G401.6 (cell line): Measurements from ENCODE around the gene RCAN2.

ENCODE experiments used
- FAIRE-seq: peaks from 2 replicates; lab custom pipeline; 2012; peaks lifted over from hg19 to GRCh38; lab: Jason Lieb, UNC

The RCAN2 gene

GRCh38 chr6:46491628-46492547, 639 bp upstream of the RCAN2 start:
- no peak for FAIRE-seq

DNA sequence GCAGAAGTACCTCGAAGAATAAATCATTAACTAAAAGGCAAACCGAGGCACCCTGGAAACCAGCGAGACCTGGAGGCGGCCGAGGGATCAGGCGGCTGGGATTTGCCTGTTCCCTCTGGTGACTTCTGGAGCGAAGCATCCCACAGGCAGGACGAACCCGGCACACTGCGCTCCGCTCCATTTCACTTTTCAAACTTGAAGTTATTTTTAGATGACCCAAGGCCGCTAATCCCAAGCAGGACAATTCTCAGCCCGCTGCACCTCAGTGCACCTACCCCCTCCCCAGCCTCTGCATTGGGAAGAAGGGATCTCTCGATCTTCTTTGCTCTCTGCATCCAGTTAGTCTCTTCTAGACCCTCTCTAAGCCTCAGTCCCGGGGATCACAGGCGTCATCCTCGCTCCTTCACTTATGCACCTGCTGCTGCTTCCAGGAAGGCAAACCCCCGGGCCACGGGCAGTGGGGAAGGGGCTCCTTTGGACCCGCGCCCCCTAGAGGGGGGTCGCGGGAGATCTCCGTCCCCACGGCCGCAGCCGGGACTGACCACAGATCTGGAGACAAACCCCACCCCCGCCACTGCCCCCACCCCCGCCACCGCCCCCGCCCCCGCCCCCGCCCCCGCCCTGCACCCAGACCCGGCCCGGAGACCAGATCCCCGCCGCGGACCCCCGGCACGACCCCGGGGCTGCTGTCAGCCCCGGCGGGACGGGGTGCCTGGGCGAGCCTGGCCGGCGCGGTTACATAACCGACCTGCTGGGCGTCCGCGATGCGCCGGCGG, 636 bp downstream of the RCAN2 start:
- no peak for FAIRE-seq

- FAIRE-seq = no peak
Measured at GRCh38 chr6:46486181-46486580, 5.1 kb downstream of the RCAN2 start.

- FAIRE-seq = no peak
Measured at GRCh38 chr6:46484081-46484820, 7.0 kb downstream of the RCAN2 start.

DNA sequence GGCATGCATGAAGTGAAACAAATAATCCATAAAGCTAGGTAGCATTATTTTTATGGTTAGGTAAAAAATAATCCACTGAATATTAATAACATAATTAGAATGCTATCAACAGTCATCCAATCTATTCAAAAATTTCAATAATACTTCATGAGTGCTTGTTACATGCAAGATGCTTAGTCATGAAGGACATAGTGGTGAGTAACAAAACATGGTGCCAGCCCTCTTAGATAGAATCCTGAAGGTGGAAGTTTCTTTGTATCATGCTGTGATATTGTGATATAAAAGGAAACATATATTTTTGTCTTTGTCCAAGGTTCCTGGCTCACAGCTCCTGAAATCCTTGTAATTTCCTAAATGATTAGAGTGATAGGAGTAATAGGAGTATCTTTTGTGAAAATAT, 14.9 kb downstream of the RCAN2 start:
- no peak for FAIRE-seq

DNA sequence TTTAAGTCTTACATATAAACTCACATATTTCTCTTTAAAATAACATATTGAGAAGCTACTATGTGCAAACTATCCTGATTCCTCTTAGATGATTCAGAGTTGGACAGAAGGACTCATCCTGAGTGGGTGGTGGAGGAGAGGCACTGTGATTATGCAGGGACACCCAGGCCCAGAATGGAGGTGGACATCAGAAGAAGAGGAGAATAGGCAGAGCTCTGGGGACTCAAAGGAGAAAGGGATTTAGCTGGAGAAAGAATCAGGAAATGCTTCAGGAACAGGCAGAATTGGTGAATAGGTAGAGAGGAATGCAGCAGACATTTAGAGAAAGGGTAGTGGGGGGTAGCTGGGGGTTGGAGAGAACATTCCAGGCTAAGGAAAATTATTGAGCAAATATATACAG, 17.4 kb downstream of the RCAN2 start:
- FAIRE-seq = no peak

GRCh38 chr6:46472243-46472642, 19.0 kb downstream of the RCAN2 start:
- no peak for FAIRE-seq

GRCh38 chr6:46469021-46469420, 22.2 kb downstream of the RCAN2 start:
- FAIRE-seq = no peak

DNA sequence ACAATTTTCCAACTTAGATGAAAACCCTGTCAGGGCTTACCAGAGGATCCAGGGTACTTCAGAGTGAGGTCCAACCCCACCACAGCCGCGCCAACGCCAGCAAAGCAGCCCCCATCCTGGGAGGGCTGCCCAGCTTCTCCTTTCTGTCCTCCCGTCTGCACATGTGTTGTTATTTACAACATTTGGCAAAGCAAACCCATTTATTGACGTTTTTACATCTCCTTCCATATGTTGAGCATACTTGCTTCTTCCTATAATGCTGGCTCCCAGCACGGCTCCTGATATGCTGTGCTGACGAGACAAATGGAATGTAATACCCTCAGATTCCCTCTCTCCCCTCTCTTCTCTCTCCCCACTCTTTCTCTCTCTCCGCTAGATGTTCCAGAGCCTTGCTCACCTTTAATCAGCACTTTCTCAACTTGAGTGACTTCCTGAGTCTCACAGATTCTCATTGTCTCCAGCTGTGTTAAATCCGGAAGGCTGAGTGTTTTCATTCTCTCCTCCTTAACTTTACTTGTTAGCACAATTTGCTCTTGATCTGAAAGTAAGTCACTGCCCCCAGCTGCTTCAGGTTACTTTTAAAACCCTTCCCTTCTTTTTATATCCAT, 22.7 kb downstream of the RCAN2 start:
- no peak for FAIRE-seq

- no peak for FAIRE-seq
Measured at GRCh38 chr6:46466570-46466969, 24.7 kb downstream of the RCAN2 start.

- FAIRE-seq = no peak
Measured at GRCh38 chr6:46465294-46466165, 25.7 kb downstream of the RCAN2 start.

GRCh38 chr6:46456297-46456696, 35.0 kb downstream of the RCAN2 start:
- FAIRE-seq = no peak

GRCh38 chr6:46454691-46455090, 36.6 kb downstream of the RCAN2 start:
- FAIRE-seq = no peak

DNA sequence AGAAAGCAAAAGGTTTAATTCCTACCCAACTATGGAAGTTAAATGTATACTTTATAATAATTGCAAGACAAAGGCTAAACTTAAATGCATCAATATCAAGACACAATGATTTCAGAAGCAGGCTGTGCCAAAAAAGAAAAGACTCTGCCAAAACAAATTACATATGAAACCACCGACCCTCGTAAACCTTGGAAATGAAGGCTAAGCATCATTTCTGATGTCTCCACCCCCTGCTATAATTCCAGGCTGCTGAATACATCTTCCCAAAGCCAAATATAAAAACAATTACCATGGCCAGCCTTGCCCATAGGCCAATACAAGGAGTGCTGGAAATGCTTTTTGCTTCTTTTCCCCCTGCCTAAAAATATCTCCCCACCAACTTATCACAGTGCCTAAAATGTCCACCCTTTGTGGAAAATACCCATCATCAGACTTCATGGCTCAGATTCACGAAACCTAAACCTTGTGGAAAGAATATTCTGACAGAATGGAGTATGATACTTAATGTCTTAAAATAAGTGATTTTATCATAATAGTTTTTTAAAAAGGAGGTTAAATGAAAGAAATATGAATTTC, 37.4 kb downstream of the RCAN2 start:
- FAIRE-seq = no peak

GRCh38 chr6:46453216-46453615, 38.0 kb downstream of the RCAN2 start:
- no peak for FAIRE-seq

- no peak for FAIRE-seq
Measured at GRCh38 chr6:46452312-46452917, 38.8 kb downstream of the RCAN2 start.

- FAIRE-seq = no peak
Measured at GRCh38 chr6:46451343-46451742, 39.9 kb downstream of the RCAN2 start.

DNA sequence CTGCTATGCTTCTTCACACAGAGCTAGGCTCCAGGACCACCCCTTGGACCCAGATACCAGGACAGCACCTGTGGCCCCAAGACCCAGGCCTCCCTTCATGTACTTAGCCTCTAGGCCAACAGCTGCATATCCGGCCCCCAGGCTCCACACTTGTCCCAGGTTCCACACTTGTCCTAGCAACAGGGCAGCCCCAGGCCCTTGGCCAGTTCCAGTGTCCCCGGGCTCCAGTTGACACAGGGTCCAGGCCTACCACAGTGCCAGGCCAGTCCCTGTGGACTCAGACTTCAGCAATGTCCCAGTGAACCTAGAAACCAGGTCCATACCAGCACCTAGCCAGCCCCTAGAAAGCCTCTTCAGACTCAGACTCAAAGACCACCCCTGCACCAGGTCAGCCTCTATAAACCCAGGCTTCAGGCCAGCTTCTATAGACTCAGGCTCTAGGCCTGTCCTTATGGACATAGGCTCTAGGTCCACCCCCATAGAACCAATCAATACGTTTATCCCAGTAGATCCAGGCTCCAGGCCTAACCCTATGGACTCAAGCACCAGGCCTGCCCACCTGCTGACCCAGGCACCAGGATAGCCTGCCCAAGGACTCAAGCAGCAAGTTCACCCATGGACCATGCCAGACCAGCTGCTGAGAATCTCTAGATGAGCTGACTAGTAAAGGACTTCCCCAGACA, 46.3 kb downstream of the RCAN2 start:
- FAIRE-seq = no peak

- no peak for FAIRE-seq
Measured at GRCh38 chr6:46443623-46444022, 47.6 kb downstream of the RCAN2 start.

DNA sequence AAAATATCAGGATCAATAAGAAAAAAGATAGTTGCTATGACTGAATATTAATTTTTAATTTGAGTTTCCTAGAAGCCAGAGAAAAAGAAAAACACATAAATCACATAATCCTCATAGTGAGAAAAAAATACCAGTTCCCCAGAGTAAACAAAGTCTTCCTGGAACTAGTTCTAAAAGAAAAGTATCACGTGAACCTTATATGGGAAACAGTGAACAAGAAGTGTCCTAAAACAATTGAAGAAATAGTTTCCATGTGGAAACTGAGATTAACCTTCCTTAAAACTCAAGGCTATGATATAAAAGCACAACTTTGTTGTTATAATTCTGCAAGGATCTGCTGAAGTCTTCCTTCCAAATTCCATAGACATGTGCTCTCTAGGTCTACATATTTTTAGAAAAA, 50.6 kb downstream of the RCAN2 start:
- FAIRE-seq = no peak
